Thyroid gland (tissue), 4 donors: Measurements from ENCODE around the gene SDHAF2. TPM values are rescaled to one million over a fixed set of nuclear protein-coding genes. Genes with fewer than 3 reads are reported as not detected.
A peak's percentile ranks its signal among the peaks of the same experiment; 100 is the strongest.

Experiments
- DNase-seq, 2 donors: peaks; one replicate each; pipeline ENCODE4 v3.0.0-alpha.2; 2019
- H3K27ac ChIP-seq, 3 donors: fragments of 200-600 bp; sonication (generic); 1 replicate in 2 of 3; 2 replicates in 1 of 3; pipeline ENCODE4 v1.5.1; 2016 to 2019; ENCODE audit warnings: mild to moderate bottlenecking in 1 of 3, moderate library complexity in 1 of 3
- H3K27me3 ChIP-seq: fragments of 200-600 bp; sonication (generic); one replicate; pipeline ENCODE4 v1.5.1; 2019
- H3K36me3 ChIP-seq, 2 donors: fragments of 200-600 bp; sonication (generic); one replicate each; pipeline ENCODE4 v1.5.1; 2016 to 2019
- H3K4me1 ChIP-seq, 2 donors: fragments of 200-600 bp; sonication (generic); one replicate each; pipeline ENCODE4 v1.5.1; 2017 to 2019
- H3K4me3 ChIP-seq, 3 donors: fragments of 200-600 bp; sonication (generic); replicated peaks in 1 of 3; 1 replicate in 2 of 3; 2 replicates in 1 of 3; pipeline ENCODE4 v1.5.1; 2016; ENCODE audit warnings: mild to moderate bottlenecking in 1 of 3
- H3K9me3 ChIP-seq: fragments of 200-600 bp; sonication (generic); one replicate; pipeline ENCODE4 v1.5.1; 2017
- POLR2A ChIP-seq, 2 donors: fragments of 450-650 bp; IDR thresholded peaks; one replicate each; pipeline ENCODE4 v1.6.1; 2017; ENCODE audit warnings: antibody characterized with exemption in 2 of 2, mild to moderate bottlenecking in 2 of 2, moderate library complexity in 1 of 2
- WGBS, 2 donors: methylation state at CpG; one replicate each; pipeline ENCODE4 v1.1.5; 2017; 5-methylcytosine and 5-hydroxymethylcytosine counted together
- intact Hi-C: fragments of 100-400 bp; cut with DNase I; formaldehyde crosslinking; loops from one replicate; pipeline ENCODE4 v1.15.1; 2023
- total RNA-seq, 4 donors: library from RNA; depleted of rRNA; stranded (reverse); fragments of >200 nt; gene quantifications; one replicate each; pipeline ENCODE4 v1.2.3, GENCODE V29; 2016
- TF ChIP-seq, protein P1 (sequence below), 6 experiments: fragments of 200-600 bp in 3 of 6; fragments of 450-650 bp in 3 of 6; sonication (generic) in 3 of 6; IDR thresholded peaks; one replicate each; pipeline ENCODE4 v1.5.1; 2016 to 2019; ENCODE audit warnings: antibody characterized with exemption in 6 of 6, mild to moderate bottlenecking in 2 of 6, inconsistent platforms in 1 of 6, moderate library complexity in 1 of 6

The SDHAF2 gene
- total RNA-seq, 4 donors from 2014 or later = 41.0 to 74.3 (median 44.0) TPM

DNA sequence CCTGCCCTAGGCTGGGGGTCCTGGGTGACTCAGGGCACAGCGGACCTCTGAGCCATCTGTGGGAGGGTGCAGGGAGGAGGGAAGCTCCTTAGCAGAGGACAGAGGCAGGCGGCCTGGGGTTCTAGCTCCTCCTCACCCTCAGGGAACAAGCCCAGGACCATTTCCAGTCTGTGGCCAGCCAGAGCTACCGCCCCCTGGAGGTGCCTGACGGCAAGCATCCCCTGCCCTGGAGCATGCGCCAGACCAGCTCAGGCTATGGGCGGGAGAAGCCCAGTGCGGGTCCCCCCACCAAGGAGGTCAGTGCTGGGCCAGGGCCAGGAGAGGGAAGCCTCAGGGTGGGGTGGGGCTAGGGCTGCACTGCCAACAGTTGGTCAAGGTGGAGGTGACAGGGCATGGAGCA, 52.6 kb downstream of the SDHAF2 start:
- peaks cover 0 to 9% of the 10 kb centered on the region in 2 donors for H3K4me1 ChIP-seq
- TF ChIP-seq POLR2A (IDR thresholded peaks at IDR 0.05) = no peak
- TF ChIP-seq, protein P1, sequence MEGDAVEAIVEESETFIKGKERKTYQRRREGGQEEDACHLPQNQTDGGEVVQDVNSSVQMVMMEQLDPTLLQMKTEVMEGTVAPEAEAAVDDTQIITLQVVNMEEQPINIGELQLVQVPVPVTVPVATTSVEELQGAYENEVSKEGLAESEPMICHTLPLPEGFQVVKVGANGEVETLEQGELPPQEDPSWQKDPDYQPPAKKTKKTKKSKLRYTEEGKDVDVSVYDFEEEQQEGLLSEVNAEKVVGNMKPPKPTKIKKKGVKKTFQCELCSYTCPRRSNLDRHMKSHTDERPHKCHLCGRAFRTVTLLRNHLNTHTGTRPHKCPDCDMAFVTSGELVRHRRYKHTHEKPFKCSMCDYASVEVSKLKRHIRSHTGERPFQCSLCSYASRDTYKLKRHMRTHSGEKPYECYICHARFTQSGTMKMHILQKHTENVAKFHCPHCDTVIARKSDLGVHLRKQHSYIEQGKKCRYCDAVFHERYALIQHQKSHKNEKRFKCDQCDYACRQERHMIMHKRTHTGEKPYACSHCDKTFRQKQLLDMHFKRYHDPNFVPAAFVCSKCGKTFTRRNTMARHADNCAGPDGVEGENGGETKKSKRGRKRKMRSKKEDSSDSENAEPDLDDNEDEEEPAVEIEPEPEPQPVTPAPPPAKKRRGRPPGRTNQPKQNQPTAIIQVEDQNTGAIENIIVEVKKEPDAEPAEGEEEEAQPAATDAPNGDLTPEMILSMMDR (IDR thresholded peaks at IDR 0.05) = peak in 2 of 6 experiments; percentile 9 to 45
- H3K4me3 ChIP-seq = no peak overlapping the region
- H3K36me3 ChIP-seq = no peaks in the 10 kb centered on the region
- no peak for DNase-seq
- H3K9me3 ChIP-seq = no peaks in the 10 kb centered on the region
- H3K27me3 ChIP-seq = no peaks in the 10 kb centered on the region
- 47 to 48% methylated on average over 3 to 6 of the region's 7 CpGs for WGBS, 2 donors
- H3K27ac ChIP-seq = no peak overlapping the region
- intact Hi-C loops = no loop called here

DNA sequence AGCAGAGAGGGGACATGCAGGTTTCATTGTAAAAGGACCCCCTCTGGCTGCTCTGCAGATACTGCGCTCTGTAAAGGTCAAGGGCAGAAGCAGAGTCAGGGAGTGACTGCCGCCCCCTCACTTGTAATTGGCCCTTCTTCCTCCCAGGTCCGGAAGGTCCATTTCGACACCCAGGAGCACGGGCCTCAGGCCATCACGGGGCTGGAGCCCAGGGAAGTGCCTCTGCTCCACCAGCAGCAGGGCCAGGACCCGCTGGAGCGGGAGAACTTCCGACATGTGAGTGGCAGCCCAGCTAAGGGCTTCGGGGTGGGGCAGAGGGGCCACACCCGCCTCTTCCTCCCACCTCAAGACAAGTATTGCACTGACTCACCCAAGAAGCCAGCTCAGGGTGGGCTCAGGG, 54.6 kb downstream of the SDHAF2 start:
- H3K4me3 ChIP-seq = no peak overlapping the region
- H3K36me3 ChIP-seq = no peaks in the 10 kb centered on the region
- H3K27ac ChIP-seq = no peak overlapping the region
- intact Hi-C loops = no loop called here
- no peaks in the 10 kb centered on the region for H3K27me3 ChIP-seq
- no peaks in the 10 kb centered on the region for H3K9me3 ChIP-seq
- H3K4me1 ChIP-seq = peaks cover 2 to 17% of the 10 kb centered on the region in 2 donors
- WGBS, 2 donors = 91 to 93% methylated on average over 7 to 10 of the region's 11 CpGs
- TF ChIP-seq, protein P1 (IDR thresholded peaks at IDR 0.05) = no peak
- TF ChIP-seq POLR2A (IDR thresholded peaks at IDR 0.05) = no peak
- DNase-seq = no peak

GRCh38 chr11:61485080-61485479, 55.2 kb downstream of the SDHAF2 start:
- Histone ChIP-seq H3K27ac (no peak overlapping the region), H3K9me3 (no peaks in the 10 kb centered on the region), H3K4me1 (peaks cover 7 to 22% of the 10 kb centered on the region in 2 donors), H3K36me3 (no peaks in the 10 kb centered on the region), H3K4me3 (no peak overlapping the region), H3K27me3 (no peaks in the 10 kb centered on the region)
- TF ChIP-seq, protein P1 (IDR thresholded peaks at IDR 0.05) = no peak
- TF ChIP-seq POLR2A (IDR thresholded peaks at IDR 0.05) = no peak
- intact Hi-C loops = no loop called here
- DNase-seq = no peak
- WGBS, 2 donors = 95 to 98% methylated on average over 9 to 11 of the region's 11 CpGs

DNA sequence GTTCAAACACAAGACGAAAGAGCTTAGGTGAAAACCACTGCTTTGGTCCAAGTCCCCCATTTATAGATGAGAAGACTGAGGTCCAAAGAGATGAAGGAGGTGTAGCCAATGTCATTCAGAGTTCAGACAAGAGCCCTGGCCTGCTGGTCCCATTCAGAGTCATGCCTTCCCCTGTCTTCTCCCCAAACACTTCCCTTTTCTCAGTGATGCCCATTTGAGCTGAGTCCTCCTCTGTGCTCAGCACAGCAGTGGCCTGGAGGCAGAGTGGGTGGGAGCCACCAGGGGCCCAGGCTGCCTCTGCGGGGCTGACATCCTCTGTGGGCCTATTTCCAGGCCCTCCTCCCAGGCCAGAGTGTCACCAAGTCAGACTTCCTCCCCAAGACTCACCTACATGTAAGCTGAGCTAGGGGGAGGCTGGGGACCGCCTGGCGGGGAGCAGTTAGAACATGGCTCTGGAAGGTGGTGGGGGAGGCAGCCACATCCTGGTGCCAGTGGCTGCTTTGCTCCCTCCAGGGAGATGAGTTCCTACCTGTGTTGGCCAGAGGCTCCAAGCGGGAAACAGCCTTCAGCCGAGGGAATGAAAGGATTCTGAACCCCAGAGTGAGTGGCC, 56.2 kb downstream of the SDHAF2 start:
- intact Hi-C loops = no loop called here
- peaks cover 13 to 27% of the 10 kb centered on the region in 2 donors for H3K4me1 ChIP-seq
- 97 to 98% methylated on average over 5 to 6 of the region's 6 CpGs for WGBS, 2 donors
- H3K27me3 ChIP-seq = no peaks in the 10 kb centered on the region
- H3K4me3 ChIP-seq = no peak overlapping the region
- no peaks in the 10 kb centered on the region for H3K36me3 ChIP-seq
- H3K9me3 ChIP-seq = no peaks in the 10 kb centered on the region
- H3K27ac ChIP-seq = no peak overlapping the region
- DNase-seq = no peak
- TF ChIP-seq, protein P1 (IDR thresholded peaks at IDR 0.05) = no peak
- no peak for TF ChIP-seq POLR2A (IDR thresholded peaks at IDR 0.05)

DNA sequence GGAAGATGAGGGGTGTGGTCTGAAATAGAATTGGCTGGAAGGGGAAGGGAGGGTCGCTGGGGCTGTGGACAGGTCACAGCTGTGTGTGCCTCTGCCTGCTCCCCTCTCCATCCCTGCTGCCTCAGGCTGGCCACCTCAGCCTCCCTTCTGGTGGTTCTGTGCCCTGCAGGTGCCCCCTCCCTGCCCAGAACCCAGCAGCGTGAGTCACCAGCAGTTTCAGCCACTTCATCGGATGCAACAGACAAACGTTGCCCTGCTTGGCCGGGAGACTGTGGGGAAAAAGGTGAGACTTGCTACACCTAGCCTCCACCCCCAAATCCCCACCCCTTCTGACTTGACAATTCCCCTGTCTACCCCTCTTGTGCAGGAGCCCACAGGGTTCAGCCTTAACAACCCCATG, 56.9 kb downstream of the SDHAF2 start:
- H3K9me3 ChIP-seq = no peaks in the 10 kb centered on the region
- WGBS, 2 donors = 86 to 96% methylated on average over 5 of the region's 5 CpGs
- H3K27me3 ChIP-seq = no peaks in the 10 kb centered on the region
- H3K27ac ChIP-seq = no peak overlapping the region
- H3K4me3 ChIP-seq = no peak overlapping the region
- intact Hi-C loops = no loop called here
- no peak for DNase-seq
- H3K4me1 ChIP-seq = peaks cover 13 to 25% of the 10 kb centered on the region in 2 donors
- no peak for TF ChIP-seq POLR2A (IDR thresholded peaks at IDR 0.05)
- TF ChIP-seq, protein P1 (IDR thresholded peaks at IDR 0.05) = no peak
- H3K36me3 ChIP-seq = no peaks in the 10 kb centered on the region
